ENCODE data around the gene NPTXR. TPM values are rescaled to one million over a fixed set of nuclear protein-coding genes. Genes with fewer than 3 reads are reported as not detected.
A peak's percentile ranks its signal among the peaks of the same experiment; 100 is the strongest.

NPTXR gene
- total RNA-seq, 4 donors from 2014 or later = 3.6 to 8.7 (median 4.4) TPM

DNA sequence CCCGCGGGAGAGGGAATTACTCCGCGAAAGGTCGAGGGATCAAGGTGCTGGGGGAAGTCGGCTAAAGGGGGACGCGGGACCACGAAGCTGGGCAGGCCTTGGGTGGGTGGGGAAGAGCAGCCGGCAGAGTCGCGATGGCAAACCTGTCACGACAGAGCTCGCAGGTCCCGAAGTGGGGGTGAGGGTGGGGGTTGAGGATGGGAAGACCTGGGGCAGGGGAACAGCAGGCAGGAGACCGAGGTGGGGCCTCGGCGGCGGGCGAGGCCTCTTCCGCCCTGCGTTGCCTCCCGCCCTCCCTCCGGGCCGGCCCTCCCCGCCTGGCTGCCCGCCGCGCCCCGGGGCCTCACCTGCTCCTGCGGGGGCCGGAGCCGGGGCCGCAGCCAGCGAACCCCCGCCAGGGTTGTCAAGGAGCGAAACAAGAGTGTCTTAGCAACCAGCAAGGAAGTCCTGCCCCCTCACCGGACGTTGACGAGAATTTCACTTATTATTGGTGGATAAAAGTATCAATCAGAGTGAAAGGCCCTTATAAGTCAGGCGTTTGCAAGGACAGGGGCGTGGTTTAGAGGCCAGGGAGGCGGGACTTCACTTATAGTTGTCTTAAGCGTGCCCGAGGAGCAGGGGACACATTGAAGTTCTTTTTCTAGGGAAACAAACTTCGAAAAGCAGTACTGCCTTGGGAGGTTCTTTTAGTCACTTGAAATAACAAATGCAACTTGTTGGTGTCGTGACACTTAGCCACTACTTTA, 49.9 kb downstream of the NPTXR start, which contains the start of gene DNAL4:
TSS of gene DNAL4 (minus strand) at position 423 of the 746 bp plus-strand sequence. CDS start 11,412 bp downstream, outside the sequence.
- peaks cover 0 to 12% of the 10 kb centered on the region in 2 donors for H3K4me1 ChIP-seq
- H3K36me3 ChIP-seq = no peaks in the 10 kb centered on the region
- intact Hi-C loops (cut with DNase I) = no loop called here
- no peaks in the 10 kb centered on the region for H3K27me3 ChIP-seq
- DNase-seq = peak; percentile 98 to 99
- WGBS, 2 donors = 0 to 1% methylated on average over 24 to 45 of the region's 47 CpGs
- peak in 1 of 2 donors; percentile 78 for TF ChIP-seq POLR2A (IDR thresholded peaks at IDR 0.05)
- TF ChIP-seq, protein P1, sequence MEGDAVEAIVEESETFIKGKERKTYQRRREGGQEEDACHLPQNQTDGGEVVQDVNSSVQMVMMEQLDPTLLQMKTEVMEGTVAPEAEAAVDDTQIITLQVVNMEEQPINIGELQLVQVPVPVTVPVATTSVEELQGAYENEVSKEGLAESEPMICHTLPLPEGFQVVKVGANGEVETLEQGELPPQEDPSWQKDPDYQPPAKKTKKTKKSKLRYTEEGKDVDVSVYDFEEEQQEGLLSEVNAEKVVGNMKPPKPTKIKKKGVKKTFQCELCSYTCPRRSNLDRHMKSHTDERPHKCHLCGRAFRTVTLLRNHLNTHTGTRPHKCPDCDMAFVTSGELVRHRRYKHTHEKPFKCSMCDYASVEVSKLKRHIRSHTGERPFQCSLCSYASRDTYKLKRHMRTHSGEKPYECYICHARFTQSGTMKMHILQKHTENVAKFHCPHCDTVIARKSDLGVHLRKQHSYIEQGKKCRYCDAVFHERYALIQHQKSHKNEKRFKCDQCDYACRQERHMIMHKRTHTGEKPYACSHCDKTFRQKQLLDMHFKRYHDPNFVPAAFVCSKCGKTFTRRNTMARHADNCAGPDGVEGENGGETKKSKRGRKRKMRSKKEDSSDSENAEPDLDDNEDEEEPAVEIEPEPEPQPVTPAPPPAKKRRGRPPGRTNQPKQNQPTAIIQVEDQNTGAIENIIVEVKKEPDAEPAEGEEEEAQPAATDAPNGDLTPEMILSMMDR (IDR thresholded peaks at IDR 0.05) = peak in 1 of 6 experiments; percentile 6
- H3K4me3 ChIP-seq (replicated peaks in 1 of 3) = peak within 1 kb of the TSS; percentile 49 to 89 (median 58)
- H3K27ac ChIP-seq = peak within 1 kb of the TSS; percentile 66 to 83 (median 81)
- no peaks in the 10 kb centered on the region for H3K9me3 ChIP-seq

DNA sequence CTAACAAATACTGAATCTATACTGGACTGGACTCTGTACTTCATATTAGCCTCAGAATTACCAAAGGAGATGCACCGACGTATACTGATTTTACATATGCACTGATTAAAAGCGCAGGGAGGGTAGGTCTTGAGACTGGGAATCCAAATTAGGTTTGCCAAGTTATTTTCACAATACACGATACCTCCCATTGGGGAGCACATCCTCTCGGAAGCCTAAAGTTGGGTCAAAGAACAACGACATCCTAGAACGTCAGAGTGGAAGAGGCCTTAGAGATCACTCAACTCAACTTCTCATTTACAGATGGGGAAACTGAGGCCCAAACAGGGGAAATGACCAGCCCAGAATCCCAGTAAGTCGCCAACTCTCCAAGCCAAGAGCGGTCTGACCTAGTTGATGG, 50.5 kb downstream of the NPTXR start:
- Histone ChIP-seq H3K36me3 (no peaks in the 10 kb centered on the region), H3K4me3 (replicated peaks in 1 of 3) (peak overlapping the region; percentile 49 to 89 (median 58)), H3K4me1 (peaks cover 0 to 17% of the 10 kb centered on the region in 2 donors), H3K27me3 (no peaks in the 10 kb centered on the region), H3K9me3 (no peaks in the 10 kb centered on the region), H3K27ac (peak overlapping the region; percentile 66 to 83 (median 81))
- WGBS, 2 donors = 23 to 25% methylated on average over 8 to 9 of the region's 9 CpGs
- intact Hi-C loops (cut with DNase I) = no loop called here
- TF ChIP-seq POLR2A (IDR thresholded peaks at IDR 0.05) = no peak
- TF ChIP-seq, protein P1 (IDR thresholded peaks at IDR 0.05) = no peak
- no peak for DNase-seq

DNA sequence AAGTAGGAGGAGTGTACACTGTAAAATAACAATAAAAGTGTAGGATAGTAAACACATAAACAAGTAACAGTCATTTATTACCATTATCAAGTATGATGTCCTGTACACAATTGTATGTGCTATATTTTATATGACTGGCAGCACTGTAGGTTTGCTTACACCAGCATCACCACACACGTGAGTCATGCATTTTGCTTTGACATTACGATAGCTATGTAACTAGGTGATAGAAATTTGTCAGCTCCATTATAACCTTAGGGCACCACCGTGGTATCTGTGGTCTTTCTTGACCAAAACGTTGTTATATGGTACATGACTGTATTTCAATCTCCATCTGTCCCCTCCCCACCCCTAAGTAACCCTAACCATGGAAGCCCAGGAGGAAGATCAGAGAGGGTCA, 51.0 kb downstream of the NPTXR start:
- no peak overlapping the region for H3K4me3 ChIP-seq (replicated peaks in 1 of 3)
- peaks cover 4 to 21% of the 10 kb centered on the region in 2 donors for H3K4me1 ChIP-seq
- intact Hi-C loops (cut with DNase I) = no loop called here
- H3K27ac ChIP-seq = peak overlapping the region in 2 of 3 donors; percentile 66 to 81
- 72% methylated on average over 4 of the region's 4 CpGs for WGBS, 2 donors
- H3K27me3 ChIP-seq = no peaks in the 10 kb centered on the region
- no peak for DNase-seq
- no peaks in the 10 kb centered on the region for H3K9me3 ChIP-seq
- H3K36me3 ChIP-seq = no peaks in the 10 kb centered on the region
- TF ChIP-seq POLR2A (IDR thresholded peaks at IDR 0.05) = no peak
- TF ChIP-seq, protein P1 (IDR thresholded peaks at IDR 0.05) = no peak

DNA sequence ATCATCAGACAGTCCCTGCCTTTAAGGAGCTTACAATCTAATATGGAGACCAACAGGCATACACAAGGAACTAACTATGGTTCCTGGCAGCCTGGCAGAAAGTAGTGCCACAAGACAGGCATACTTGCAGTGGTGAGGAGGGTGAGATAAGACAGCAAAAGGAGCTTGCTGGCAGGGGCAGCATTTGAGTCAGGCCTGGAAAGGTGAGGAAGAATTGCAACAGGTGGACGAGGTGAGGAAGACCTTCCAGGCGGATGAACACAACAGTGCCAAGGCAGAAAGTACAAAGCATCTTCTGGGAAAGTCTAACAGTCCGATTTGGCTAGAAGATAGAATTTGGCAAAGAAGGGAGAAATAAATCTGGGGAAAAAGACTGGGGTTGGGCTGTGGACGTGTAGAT, 54.2 kb downstream of the NPTXR start:
- H3K4me3 ChIP-seq (replicated peaks in 1 of 3) = no peak overlapping the region
- H3K36me3 ChIP-seq = no peaks in the 10 kb centered on the region
- H3K9me3 ChIP-seq = no peaks in the 10 kb centered on the region
- H3K4me1 ChIP-seq = peaks cover 8 to 26% of the 10 kb centered on the region in 2 donors
- H3K27ac ChIP-seq = peak overlapping the region in 2 of 3 donors; percentile 72 to 78
- intact Hi-C loops (cut with DNase I) = no loop called here
- DNase-seq = no peak
- H3K27me3 ChIP-seq = no peaks in the 10 kb centered on the region
- WGBS, 2 donors = 93 to 94% methylated on average over 4 of the region's 4 CpGs
- TF ChIP-seq POLR2A (IDR thresholded peaks at IDR 0.05) = no peak
- TF ChIP-seq, protein P1 (IDR thresholded peaks at IDR 0.05) = no peak

DNA sequence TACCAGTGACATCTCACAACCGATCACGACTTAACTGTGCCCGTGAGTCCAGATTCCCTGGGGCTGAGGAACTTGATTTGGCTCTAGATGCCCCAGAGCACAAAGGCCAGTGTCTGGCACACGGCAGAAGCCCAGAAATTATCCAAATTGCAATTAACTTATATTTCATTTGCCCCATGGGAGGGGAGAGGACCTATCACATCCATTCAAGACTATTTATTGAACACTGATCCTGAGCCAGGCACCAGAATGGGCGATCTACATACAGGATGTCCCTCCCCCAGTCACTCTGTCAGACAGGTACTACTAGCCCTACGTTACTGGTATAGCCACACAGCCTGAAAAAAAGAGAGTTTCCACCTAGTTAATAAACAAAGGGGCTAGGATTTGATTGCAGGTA, 55.0 kb downstream of the NPTXR start:
- H3K27ac ChIP-seq = peak overlapping the region; percentile 72 to 82 (median 78)
- H3K4me1 ChIP-seq = peaks cover 8 to 26% of the 10 kb centered on the region in 2 donors
- intact Hi-C loops (cut with DNase I) = no loop called here
- no peaks in the 10 kb centered on the region for H3K27me3 ChIP-seq
- no peak overlapping the region for H3K4me3 ChIP-seq (replicated peaks in 1 of 3)
- H3K9me3 ChIP-seq = no peaks in the 10 kb centered on the region
- no peaks in the 10 kb centered on the region for H3K36me3 ChIP-seq
- 55 to 56% methylated on average over 6 of the region's 6 CpGs for WGBS, 2 donors
- TF ChIP-seq, protein P1 (IDR thresholded peaks at IDR 0.05) = no peak
- no peak for TF ChIP-seq POLR2A (IDR thresholded peaks at IDR 0.05)
- no peak for DNase-seq

All from thyroid gland (tissue), 4 donors.